Activated CD4-positive, CD25-positive, alpha-beta regulatory T cell treated with anti-CD3 and anti-CD28 coated beads, Interleukin-2, amount 50 U/mL, for 72 hours (primary cell): ENCODE data around the gene TLE2.

ENCODE experiments used
- DNase-seq: peaks from one replicate; pipeline ENCODE4 v3.0.0; 2021

TLE2 gene

DNA sequence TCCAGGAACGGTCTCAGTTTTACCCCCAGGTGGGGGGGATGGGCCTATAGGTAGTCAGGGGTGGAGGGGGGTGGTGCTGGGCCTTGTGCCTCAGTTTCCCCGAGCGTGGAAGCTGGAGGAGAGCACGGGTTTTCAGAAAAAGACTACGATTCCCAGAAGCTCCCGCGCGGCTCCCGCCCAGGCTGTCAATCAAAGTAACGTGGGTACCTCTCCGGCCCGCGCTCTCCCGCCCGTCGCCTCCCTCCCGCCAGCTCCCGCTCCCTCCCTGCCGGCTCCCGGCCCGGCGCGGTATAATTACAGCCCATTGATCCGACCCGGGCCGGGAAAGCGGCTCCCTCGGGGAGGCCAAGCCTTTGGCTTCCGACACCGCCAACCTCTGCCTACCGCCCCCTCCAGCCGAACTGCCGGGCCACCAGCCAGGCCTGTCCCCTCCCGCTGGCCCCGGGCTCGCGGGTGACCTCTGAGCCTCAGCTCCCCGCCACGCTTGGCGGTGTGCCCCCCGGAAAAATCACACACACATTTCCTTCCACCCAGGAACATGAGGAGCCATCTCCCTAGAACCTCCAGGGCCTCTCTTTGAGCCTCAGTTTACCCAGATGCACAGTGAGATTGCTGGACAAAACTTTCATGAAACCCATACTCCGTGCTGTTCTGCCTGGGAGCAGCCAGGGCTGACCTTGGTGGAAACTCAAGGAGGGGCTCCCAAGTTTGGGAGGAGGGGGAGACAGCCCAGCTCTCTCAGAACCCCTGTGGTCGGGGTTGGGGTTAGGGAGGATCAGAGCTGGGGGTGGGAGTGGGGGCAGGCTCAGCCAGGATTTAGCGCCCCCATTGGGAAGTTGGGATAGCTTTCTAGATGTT, 7.3 kb upstream of the TLE2 start:
- peak; percentile 81 for DNase-seq

- peak; percentile 85 for DNase-seq
Measured at GRCh38 chr19:3035542-3036118, 6.5 kb upstream of the TLE2 start.

GRCh38 chr19:3034656-3035541, 5.8 kb upstream of the TLE2 start:
- peak; percentile 55 for DNase-seq

GRCh38 chr19:3034406-3034655, 5.3 kb upstream of the TLE2 start:
- no peak for DNase-seq

DNA sequence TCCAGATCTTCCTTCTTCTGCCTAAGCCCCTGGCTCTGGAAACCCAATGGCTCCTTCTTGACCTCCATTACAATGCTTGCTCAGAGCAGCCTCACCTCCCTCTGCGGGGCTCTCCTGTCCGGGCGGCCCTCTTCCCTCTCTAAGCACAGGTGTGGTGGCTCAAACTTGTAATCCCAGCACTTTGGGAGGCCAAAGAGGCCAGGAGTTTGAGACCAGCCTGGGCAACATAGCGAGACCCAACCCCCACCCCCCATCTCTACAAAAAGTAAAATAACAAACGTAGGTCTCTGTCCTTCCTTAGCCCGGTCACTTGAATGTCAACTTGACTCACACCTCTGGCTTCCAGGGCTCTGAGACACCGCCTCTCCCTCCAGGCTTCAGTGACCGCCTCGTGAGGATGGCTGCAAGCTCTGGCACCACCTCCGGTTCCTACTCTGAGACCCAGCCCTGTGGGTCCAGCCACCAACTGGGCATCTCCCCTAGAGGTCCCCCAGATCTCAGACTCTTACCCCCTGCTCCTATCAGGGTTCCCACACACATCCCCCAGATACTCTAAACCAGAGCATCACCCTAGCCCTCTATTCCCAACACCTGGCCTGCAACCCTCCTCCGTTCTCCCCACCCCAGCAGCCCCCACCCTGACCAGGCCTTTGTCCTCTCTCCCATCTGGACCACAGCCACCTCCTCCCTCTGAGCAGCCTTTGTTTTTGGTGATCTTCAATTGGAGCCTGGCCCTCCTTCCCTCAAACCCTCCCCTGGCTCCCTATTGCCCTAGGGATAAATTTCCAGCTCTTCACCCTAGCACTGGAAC, 4.7 kb upstream of the TLE2 start:
- DNase-seq: no peak

- no peak for DNase-seq
Measured at GRCh38 chr19:3031607-3031867, 2.5 kb upstream of the TLE2 start.

- DNase-seq: no peak
Measured at GRCh38 chr19:3028305-3029064, 595 bp downstream of the TLE2 start.

GRCh38 chr19:3027981-3028304, 1.1 kb downstream of the TLE2 start:
- no peak for DNase-seq

GRCh38 chr19:3027292-3027691, 1.8 kb downstream of the TLE2 start:
- no peak for DNase-seq

DNA sequence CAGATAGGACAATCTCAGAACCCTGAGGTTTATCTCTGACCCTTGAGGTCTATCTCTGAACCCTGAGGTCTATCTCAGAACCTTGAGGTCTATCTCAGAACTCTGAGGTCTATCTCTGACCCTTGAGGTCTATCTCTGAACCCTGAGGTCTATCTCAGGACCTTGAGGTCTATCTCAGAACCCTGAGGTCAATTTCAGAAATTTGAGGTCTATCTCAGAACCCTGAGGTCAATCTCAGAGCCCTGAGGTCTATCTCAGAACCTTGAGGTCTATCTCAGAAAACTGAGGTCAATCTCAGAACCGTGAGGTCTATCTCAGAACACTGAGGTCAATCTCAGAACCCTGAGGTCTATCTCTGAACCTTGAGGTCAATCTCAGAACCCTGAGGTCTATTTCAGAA, 2.3 kb downstream of the TLE2 start:
- DNase-seq: no peak

GRCh38 chr19:3025549-3025886, 3.6 kb downstream of the TLE2 start:
- DNase-seq: no peak

- no peak for DNase-seq
Measured at GRCh38 chr19:3024870-3025548, 4.1 kb downstream of the TLE2 start.

DNA sequence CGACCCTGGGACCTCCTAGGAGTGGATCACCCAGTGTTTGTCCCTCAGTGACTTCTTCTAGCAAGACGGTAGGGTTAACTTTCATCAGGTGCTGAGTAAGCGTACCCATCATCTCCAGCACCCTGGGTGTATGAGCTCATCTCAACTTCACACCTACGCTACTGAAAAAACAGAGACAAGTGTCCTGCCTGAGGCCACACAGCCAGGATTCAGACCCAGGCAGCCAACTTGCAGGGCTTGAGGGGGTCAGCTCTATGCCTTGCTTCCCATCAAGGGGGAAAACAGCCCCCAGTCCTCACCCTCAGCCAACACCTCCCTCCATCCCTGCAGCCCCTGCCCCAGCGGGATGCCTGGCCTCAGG, 4.6 kb downstream of the TLE2 start:
- DNase-seq: no peak

- DNase-seq: no peak
Measured at GRCh38 chr19:3020321-3020960, 8.6 kb downstream of the TLE2 start.

DNA sequence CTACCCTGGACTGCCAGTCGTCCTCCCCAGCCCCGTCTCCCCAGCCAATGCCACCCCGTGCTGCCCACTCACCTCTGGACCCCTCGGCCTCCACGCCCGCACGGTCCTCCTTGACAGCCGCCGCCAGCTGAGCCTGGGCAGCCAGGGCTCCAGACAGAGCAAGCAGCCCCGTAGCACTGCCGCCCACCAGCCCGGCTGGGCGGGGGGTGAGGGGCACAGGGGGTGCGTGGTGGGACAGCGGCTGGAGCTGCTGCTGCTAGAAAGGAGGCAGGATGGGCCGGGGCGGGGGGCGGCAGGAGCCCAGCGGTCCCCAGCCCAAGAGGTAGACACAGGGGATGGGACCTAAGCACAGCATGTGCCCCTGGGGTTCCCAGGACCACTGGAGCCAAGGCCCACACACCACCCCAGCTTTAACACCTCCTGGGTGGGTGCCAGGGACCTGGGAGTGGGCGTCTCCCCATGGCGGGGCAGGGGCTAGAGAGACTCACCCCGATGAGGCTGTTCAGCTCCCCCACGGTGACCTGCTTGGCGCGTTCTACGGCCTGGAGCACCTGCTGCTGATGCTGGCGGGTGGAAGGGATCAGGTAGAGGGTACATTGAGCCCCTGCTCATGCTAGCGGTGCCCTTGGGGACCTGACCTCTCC, 9.7 kb downstream of the TLE2 start:
- no peak for DNase-seq

DNA sequence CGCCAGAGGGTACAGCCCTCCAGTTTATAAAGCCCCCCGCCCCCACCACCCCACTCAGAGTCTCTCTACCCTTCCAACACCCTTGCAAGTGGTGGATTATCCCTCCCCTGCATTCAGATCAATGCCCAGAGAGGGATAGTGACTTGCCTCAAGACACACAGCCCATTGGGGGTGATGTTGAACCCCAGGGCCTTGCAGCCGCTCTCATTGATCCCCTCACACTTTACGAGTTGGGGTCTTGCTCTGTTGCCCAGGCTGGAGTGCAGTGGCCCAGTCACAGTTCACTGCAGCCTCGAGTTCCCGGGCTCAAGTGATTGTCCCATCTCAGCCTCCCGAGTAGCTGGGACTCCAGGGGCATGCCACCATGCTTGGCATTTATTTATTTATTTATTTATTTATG, 11.2 kb downstream of the TLE2 start:
- no peak for DNase-seq

DNA sequence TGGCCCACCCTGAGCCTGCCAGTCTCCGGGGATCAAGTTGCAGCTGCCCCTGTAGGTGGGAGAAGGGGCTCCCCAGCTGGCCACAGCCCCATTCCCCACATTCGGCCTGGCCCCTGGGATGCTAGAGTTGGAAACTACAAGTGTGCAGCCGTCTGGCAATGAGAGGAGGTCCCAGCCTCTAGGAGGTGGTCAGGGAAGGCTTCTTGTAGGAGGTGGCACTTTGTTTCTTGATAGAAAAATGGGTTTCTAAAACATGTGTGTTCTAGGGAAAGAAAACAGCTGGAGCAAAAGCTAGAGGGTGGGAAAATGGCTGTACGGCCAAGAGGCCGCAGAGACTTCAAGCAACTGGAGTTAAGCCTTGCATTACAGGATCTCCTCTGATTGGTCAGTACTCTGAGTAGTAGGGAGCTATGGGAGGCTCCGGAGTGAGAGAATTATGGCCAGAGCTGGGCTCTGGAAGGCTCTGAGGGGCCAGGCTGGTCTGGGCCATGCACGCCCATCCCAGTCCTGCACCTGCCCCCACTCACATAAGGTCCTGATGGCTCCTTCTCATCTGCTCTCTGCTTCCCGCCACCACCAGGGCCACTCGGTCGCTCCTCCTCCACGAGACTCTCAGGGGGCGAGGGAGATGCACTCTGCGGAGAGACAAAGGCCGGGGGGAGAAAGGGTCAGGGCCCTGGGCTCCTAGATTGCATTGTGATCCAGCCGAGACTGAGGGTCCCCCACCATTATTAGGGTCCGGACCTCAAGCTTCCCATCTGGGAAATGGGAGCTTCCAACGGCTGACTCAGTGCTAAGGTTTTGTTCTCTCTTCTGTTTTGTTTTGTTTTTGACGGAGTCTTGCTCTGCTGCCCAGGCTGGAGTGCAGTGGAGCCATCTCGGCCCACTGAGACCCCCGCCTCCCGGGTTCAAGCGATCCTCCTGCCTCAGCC, 13.7 kb downstream of the TLE2 start:
- no peak for DNase-seq

DNA sequence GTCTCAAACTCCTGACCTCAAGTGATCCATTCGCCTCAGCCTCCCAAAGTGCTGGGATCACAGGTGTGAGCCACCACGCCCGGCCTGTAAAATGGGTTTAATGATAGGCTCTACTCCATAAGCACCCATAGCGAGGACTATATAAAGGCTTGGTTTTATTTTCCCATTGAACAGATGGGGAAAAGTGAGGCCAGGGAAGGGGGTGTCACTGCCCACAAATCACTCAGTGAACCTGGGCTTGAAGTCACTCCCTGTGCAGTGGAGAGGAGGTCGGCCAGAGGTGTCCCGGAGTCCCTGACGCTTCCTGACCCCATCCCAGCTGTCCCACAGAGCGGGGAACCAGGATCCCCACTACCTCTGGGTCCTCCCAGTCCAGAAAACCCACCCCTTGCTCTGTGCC, 14.9 kb downstream of the TLE2 start:
- no peak for DNase-seq

GRCh38 chr19:3013263-3013725, 15.8 kb downstream of the TLE2 start:
- no peak for DNase-seq

- no peak for DNase-seq
Measured at GRCh38 chr19:3012621-3013262, 16.3 kb downstream of the TLE2 start.
